ENCODE results near the gene CD247.

Gene CD247

DNA sequence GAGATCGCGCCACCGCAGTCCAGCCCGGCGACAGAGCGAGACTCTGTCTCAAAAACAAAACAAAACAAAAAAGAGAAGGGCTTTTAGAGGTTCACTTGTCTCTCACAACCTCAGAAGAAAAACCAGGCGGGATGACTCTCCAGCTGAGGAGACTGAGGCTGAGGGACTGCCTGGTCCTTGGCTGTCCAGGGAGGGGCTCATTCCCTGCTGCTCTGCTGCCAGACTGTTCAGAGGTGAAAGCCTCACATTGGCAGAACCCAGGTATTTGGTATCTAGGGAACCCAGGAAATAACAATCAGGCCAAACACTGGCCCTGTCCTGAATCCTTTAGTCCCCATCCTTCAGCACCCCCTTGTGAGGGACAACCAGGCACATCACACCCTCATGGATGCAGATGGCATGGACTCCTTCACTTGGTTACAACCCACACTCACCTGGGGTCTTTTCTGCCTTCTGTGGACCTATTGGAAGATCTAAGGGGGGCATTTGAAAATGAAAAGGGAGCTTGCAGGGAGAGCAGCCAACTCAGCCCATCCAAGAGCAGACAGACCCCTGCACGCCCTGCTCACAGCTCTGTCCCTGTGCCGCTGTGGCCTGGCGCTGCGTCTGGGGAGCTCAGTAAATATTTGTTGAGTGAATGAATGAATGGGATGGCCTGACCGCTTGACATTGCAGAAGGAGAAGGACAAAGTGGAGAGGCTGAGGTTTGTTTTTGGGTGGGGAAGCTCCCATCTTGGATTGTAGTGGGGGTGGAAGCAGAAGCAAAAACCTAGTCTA lies 33.4 kb downstream of the CD247 start:
- no peak for DNase-seq

DNA sequence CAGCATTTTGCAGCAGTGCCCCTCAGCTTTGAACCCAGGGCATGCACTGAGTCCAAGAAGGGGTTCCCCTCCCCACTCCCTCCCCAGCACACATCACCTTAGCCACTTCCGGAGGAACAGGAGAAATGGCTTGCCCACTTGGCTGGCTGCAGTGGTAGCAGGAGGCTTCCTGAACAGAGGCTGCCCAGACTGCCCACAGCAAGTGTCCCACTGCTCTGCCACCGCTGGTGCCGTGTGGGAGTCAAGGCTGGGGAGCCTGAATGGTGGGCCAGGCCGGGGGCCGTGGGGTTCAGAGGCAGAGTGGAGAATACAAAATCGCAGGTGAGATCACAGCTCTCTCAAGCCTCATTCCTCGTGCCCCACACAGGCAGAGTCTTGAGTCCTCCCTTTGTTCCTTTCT lies 34.5 kb downstream of the CD247 start:
- no peak for DNase-seq

DNA sequence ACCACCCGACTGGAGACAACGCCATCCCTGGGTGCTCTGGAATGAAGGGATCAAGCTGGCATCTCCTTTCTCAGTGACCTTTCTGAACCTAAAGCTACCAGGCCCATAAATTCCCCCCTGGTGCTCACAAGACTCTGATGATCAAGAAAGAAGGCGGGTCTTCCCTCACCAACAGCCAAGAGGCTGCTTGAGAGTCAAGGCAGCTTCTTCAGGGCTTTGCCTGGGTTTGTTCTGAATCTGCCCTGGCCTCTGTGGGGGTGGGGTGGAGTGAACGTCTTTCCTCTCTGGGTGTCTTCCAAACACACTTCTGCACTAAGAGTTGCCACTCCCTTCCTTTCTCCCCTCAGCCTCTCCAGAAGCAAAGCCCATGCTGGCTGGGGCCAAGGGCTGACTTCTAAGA lies 36.1 kb downstream of the CD247 start:
- no peak for DNase-seq

DNA sequence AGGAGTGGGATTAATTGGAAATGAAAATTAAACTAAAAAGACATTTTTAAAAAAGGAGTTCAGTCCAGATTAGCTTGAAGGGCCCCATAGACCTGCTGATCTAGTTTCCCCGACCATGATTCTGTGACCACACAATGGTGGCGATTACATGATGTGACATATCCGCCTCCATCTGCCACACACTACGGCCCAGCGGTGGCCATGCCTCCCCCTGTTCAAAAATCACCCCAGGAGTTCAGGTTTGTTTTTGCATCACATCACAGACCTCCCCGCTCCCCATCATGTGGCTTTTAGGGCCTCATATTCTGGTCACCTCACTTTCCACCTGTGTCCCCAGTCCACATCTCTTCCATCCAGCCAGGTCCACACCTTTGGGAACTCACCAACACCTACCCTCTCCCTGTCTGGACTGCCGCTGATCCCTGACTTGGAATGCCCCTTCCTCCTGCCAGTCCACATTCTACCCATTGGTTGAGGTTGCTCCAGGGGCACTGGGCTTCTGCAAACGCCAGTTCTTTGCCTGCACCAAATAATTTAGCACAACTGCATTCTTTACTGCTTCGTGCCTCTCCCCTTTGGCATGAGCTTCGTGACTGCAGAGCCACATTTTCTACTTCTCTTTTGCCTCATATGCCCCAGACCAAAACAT lies 38.9 kb downstream of the CD247 start:
- no peak for DNase-seq

DNA sequence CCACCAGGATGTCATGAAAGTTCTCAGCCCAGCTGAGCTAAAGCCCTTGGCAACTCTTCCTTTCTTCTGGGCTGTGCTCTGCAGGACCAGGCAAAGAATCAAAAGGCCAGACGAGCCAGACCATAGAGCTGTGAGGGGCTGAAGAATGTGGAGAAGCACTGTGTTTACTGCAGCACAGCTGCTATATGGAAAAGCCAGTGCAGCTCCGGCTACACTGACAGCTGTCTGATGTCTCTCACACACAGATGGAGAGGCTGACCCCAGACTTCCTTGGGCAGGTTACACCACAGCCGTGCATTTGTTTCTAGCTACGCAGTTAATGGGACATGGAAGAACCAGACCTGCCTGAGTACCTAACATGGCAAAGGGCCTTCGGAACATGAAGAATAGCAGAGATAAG lies 40.3 kb downstream of the CD247 start:
- no peak for DNase-seq

DNA sequence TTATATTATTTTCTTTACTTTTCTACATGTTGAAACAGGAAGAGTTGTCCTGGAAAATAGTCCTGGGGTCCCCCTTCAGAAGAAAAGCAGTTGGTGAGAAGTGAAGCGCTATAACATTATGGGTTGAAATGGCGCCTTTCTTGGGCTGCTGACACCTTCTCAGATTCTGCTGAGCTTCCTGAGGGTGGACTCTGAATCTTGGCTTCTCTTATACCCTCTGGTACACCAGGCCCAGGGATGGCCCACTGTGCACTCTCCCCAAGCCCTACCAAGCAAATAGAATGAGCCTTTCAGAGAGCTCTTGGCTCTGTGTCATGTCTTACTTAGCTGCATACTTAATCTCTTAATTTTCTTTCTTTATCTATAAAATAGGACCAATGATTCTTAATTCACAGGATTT lies 42.3 kb downstream of the CD247 start:
- no peak for DNase-seq

DNA sequence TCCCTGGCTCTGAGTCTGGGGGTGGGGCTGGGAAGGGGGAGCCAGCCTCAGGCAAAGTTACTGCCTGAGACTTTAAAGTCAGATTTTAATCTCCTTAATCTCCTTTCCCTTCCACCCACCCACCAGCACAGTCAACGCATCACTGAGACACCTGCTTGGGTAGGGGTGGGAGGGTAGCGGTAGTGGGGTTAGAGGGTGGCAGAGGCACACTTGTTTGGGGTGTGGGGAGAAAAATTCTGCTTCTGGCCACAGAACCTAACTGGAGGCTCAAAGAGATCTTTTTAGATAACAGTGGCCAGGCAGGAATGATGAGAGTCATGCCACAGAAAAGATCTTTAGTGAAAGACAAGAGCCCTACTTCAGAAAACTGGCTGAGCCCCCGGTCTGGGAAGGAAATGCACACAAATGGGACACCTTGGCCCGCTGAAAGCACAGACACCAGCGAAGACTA lies 44.1 kb downstream of the CD247 start:
- DNase-seq: peak; percentile 3

DNA sequence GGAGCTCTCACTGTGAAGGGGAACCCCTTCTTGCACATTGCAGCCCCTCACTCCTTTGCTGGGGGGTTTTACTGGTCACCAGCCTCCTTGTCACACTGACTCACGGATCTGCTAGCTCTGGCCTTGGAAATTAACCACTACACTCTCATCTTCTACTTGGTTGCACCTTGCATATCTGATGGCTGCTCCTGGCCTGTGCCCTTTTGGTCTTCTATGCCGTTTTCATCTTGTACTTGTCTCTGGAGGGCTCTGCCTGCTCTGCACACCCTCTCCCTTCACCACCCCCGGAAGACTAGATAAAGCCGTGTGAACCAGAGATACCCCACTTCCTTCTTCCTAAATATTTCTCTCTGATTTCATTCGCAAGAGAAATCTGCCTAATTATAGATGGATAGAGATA lies 44.6 kb downstream of the CD247 start:
- DNase-seq: no peak

DNA sequence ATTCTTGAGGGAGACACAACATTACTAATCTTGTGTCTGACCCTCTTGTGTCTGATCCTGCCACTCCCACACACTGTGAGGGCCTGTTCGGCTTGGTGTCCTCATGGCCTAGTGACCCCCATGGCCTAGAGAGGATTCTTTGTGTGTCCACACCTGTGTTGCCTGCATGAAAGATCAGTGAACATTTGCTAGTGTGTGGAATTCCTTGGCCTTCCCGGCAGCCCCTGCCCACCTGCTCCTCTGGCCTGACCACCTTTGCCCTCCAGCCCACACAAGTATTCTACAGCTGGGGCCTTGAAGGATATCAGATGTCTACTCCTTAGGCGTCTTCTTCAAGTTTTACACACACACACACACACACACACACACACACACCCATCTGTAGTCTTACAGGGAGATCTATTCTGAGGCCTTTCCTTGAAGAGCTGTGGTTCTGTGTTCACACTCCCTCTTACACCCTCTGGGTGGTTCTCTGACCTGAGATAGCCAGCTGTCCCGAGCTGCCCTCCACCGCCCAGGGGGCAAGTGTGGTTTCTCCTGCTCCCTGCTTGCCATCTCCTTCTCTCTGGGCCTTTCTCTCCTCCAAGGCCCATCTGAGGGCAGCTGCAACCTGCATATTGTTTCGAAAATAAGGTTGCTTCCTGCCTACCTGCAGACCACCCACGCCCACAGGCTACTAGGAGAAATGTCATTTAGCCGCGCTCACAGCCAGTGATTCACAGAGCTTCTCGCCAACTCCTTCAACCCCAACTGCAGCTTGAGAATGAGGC lies 45.4 kb downstream of the CD247 start:
- DNase-seq: no peak

DNA sequence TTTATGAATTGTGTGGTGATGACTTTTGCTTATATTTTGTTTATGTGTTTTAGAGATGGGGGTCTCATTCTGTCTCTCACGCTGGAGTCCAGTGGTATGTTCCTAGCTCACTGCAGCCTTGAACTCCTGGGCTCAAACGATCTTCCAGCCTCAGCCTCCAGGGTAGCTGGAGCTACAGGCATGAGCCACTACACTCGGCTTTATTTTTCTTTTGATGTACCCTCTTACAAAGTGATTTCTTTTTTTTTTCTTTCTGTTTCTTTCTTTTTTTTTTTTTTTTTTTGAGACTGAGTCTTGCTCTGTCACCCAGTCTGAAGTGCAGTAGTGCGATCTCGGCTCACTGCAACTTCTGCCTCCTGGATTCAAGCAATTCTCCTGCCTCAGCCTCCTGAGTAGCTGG lies 46.8 kb downstream of the CD247 start:
- DNase-seq: no peak

DNA sequence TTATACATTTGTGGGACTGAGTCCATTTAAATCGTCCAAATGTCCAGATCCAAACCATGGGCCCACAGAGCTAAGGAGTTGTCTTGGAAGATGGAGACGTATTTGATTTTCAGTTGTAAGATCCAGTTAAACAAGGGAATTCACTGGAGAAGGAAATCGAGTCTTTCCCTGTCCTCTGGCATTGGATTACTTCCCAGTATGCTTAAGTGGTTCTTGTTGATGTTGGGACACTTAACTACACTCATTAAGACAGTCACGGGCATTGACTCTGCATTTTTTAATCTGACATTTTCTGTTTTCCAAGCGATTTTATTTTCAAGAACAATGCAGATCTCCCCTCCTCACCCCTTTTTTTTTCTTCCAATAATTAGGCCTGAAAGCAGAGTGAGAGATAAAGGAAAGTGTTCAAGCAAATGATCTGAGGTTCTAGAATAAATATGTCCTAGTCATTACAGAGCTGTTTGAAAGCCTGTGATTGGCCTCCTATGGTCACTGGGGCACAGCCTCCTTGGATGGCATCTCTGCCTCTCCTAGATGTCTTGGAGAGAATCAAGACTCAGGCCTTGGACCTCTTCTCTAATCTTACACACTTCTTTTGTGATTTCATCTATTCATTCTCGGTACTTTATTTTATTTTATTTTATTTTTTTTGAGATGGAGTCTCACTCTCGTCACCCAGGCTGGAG lies 48.9 kb downstream of the CD247 start:
- DNase-seq: peak; percentile 74

DNA sequence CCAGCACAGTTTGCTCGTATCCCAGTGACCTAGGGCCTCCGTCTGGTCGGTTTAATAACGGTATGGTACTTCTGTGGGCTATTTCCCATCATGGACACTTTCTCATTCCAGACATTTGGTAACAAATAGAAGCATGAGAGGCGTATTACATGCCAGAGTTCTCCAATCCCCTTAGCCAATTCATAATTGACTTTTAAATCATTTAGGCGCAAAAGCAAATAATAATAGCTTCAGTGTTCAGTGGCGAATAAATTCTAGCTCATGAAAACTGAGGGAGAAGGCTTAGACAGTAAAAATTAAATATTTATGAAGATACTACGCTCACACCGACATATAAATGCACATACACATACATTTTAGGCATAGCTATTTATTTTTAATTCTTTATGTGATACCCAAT lies 50.6 kb downstream of the CD247 start:
- no peak for DNase-seq

DNA sequence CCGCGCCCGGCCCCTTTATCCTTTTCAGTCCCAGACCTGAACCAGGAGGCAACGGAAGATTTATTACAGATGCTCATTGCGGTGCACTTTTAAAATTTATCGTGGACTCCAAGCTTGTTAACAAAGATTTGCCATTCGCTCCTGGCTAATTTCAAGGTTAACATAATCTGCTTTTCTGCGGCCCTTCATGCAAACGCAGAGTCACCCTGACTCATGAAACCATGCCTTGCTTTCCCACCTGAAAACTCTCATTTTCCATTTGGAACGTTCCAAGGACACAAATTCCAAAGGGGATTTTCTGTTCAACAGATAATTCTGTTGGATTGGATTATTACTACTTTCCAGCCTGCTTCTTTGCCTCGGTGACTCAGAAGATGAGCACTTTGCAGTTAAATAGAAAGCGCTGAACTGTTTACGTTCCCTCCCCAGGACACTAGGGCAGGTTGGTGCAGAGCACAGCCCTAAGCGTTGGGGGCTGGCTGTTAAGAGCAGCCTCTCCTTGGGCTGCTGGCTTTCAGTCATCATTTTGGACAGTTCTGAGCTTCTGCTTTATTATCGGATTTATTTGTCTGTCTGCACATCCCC lies 51.1 kb downstream of the CD247 start:
- no peak for DNase-seq

DNA sequence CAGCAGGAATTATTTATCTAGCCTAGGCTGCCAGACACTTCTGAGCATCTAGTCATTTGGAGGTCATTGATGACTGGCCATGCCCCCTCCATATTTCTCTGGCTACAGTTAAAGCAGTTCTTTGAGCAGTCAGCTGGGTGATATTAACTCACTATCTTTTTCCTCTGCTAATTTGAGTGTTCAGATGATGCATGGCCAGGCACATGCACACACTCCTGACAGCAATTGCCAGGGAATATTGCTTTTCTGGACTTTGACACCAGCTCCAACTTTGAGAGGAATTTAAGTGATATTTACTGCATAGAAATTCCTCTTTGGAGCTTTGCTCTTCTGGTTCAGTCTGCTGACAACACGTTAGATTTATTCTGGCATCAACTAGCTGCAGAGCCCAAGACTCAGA lies 52.6 kb downstream of the CD247 start:
- DNase-seq: no peak

DNA sequence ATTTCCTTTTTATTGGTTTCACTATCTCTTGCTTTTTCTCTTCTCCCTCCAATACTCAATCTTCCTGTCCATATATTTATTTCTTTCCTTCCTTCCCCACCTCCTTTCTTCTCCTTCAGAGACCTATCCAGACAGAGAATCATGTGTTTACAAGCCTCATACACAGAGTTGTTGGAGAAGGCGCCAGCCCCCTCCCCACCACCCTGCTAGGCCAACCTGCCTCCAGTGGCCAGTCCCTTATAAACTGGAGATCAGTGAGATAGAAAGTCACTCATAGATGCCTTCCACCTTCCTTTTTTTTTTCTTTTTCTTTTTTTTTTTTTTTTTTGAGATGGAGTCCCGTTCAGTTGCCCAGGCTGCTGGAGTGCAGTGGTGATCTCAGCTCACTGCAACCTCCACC lies 53.3 kb downstream of the CD247 start:
- no peak for DNase-seq

DNA sequence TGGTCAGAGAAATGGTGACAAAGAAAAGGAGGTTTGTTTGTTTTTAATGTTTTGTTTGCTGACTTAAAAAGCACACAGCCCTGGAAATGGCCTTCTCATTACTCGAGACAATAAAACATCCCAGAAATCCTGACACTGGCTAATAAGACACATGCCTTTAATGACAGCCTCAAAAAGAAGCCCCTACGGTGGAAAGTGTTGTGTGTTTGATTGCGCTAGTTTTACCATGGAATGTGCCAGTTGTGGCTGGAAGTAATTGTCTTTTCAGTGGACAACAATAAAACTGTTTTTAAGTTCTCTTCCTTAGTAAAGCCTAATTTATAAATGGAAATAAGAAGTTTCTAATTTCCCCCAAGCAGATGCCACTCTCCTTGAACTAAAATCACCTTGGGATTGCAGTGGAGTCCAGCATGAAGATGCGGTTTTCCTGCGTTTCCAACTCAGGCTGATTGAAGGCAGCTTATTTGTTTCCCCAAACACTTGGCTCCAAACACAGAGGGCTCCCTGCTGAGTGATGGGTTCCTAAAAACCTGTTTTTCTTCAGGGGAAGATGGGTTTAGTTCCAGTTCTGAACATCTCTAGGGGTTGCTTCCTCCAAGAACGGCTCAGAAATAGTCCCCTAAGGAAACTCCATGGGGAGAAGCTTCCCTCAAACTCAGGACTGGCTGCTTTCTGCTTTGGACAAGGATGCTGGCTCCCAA lies 54.3 kb downstream of the CD247 start:
- no peak for DNase-seq

DNA sequence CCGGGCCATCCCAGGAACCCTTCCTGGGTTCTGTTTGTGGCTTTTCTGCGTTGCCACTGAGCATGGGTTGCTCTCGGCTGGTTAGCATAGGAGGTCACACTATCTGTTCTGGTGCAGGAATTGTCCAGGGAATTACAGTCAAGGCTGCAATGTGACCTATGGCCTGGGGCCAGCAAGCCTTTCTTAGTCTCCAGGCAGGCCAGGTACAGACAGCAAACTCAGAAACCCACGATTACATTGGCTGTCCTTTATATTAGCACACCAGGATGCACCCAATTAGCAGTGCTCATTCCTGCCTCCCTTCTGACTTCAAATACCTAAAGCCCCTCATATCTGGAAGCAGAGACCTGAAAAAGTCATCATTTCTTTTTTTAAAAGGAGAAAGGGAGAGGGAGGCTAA lies 55.2 kb downstream of the CD247 start:
- no peak for DNase-seq

DNA sequence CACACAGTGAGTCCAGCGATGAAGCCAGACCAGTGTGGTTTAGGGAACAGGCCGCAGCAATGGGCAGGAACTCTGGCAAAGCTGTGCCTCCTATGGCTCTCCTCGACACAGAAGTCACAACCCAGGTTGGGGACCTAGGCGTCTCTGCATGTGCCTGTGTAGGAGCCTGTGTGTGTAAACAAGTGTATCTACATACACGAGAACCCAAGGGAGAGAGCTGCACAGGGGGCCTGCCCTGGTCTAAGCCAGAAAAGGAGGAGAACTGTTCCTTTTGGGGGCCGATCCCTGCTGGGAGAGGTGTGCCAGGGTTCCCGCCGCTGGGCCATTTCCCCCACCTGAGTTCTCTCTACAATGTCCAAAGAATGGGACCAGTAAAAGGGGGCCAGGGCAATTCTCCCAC lies 56.0 kb downstream of the CD247 start:
- DNase-seq: no peak

DNA sequence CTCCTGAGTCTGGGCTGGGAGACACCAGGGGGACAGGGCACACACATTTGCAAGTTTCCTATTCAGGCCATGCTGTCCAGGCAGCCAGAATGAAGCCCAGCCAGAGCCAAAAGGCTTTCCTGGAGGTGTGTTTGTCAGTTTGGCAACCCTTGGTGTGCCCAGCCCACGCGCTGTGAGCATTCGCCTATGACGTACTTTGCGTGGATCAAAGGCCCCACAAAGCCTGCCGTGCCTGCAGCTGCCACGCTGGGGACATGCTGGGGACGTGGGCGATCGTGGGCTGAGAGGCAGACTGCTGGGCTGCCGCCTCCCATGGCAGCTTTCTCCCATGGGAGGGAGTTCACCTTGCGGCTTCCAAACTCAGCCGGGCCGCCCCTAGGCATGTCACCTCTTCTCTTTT lies 57.5 kb downstream of the CD247 start:
- DNase-seq: no peak

DNA sequence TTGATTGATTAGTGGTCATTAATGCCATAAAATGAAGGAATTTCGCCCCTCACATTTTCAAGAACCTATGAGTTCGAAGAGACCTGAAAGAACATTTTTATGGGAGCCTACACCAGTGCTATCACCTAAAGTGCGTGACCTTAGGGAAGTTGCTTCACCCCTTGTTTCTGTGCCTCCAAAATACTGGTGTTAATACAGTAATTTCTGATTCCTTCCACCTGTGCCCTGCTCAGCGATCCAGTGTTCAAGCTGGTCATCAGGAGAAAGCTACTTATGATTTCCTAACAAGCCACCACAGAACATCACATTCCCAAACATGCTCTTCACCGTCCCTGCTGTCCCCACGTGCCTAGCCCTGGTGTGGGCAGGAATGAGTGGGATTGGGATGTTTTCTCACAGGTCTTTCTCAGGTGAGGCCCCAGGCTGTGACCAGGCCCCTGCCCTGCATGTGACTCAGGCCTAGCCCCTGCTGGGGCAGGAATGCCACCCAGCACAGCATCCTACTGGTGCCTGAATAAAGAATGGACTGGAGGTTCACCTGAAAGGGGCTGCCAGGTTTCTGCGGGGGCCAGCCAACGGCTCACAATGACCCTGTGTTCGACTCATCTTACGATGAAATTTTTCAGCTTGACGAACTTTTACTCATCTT lies 60.3 kb downstream of the CD247 start:
- no peak for DNase-seq

DNA sequence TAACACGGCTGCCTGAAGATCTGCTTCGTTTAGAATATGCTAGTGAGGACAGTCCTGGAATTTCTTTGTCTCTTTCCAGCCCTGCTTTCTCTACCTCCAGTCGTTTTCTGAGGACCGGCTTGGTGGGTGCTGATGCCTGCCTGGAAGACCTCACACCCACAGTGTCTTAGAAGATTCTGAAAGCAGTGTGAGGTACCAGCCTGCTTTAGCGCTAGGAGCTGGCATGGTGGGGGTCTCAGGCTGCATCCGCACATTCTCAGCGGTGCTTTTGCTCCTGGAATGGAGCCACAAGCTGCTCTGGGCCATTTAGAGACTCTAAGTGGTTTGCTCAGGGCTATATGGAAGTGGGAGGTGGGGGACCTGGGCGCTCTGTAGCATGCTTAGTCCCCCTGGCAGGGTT lies 61.4 kb downstream of the CD247 start:
- DNase-seq: peak; percentile 8

DNA sequence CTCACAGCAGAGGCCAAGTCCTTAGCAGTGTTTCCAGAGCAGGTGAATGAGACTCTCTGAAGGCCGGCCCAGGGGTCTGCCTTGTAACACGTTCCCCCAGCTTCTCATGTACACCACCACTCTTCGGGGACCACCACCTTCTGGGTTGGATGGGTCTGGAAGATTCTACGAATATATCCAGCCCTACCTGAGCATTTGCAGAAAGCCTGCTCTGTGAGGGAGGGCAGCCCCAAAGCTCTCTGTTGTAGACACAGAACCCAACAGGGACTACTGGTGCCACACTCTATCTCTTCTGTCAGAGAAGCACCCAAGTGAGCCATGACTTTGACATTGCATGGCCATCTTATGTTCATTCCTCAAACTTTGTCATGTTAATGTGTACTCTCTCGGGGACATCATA lies 61.8 kb downstream of the CD247 start:
- DNase-seq: no peak

Measured in DMS79 treated with DMSO at 0.1 percent for 48 hours (cell line).